HG03342 (cell line): ENCODE results near the gene ZCCHC14.
"Not testable (repeated sequence)": the region's sequence is repeated elsewhere in the genome, so short reads cannot be mapped to it uniquely, and the experiment has no call there.

ENCODE experiments used
- ATAC-seq: cut with Tn5 transposase; IDR thresholded peaks from one replicate; pipeline ENCODE4 v1.9.1; 2021; ENCODE audit warnings: mild to moderate bottlenecking, moderate library complexity; ENCODE audit not compliant: unreplicated experiment

The ZCCHC14 gene

GRCh38 chr16:87389245-87389644 lies 103.6 kb downstream of the ZCCHC14 start:
- no peak for ATAC-seq

- no peak for ATAC-seq
Observed at GRCh38 chr16:87388818-87389134, 104.0 kb downstream of the ZCCHC14 start.

DNA sequence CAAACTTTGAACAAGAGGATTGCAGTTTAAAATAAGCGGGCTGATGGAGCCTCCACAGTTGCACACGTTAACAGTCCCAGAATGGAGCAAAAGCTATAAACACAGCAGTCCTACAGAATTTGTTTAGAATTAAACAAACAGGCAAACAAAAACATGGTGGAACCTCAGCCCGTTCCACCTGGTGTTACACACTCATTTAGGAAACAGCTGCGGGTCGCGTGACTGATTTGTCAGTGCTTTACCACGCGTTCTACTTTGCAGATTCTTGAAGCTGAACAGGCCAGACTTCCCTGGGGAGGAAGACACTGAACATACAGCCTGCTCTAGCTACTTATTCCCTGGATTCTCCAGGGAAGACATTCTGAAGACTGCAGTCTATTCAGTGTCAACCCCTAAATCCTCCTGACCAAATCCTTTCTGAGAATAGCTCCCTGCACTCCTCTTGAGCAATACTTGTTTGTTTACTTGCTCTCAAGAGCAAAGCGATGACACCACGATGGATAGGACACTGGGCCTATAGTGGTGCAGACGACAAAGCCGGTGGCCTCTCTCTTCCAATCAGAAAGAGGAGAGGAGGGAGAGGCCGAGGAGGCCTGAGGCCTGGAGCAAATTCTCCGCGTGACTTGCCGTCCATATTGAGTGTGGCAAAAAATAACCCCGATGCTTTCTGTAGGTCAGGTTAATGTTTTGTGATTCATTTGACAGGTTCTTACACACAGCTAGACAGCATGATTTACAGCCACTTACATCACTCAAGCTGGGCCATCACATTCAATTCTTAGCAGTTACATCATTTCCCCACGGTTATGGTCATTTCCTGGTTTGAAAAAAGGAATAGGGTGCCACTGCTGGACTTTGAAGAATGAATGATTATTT lies 104.6 kb downstream of the ZCCHC14 start:
- peak; percentile 53 for ATAC-seq

GRCh38 chr16:87384875-87385167 lies 108.0 kb downstream of the ZCCHC14 start:
- ATAC-seq, result not testable (repeated sequence)

GRCh38 chr16:87384162-87384874 lies 108.5 kb downstream of the ZCCHC14 start:
- peak; percentile 13 for ATAC-seq

DNA sequence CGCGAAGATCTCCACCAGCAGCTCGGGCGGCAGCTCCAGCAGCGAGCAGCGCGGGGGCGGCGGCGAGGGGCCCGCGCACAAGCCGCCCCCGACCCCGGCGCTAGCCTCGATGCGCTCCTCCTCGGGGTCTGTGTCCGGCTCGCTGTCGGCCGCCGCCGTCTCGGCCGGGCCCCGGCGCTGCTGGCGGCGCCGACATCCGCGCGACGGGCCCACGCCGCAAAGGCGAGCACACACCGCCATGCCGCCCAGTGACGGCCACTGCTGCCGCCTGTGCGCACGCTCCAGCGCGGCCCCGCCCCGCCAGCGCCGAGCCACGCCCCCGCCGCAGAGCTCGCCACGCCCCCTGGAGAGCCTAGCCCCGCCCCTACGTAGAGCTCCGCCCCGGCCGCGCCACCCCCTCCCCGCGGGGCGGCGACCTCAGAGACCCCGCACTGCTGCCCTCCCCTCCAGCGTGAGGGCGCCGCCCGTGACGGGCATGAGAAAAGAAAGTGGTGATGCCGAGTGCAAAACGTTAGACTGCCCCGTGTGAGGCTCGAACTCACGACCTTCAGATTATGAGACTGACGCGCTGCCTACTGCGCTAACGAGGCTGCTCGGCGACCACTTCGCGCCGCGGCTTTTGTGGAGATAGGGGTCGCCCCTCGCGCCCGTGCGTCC lies 109.2 kb downstream of the ZCCHC14 start, which contains the start of gene FBXO31:
Gene FBXO31 (minus strand): TSS at position 272 of the 657 bp plus-strand sequence. CDS start 32 bp downstream, at position 240.
- ATAC-seq, result peak; percentile 34

GRCh38 chr16:87382023-87382785 lies 110.6 kb downstream of the ZCCHC14 start:
- no peak for ATAC-seq

DNA sequence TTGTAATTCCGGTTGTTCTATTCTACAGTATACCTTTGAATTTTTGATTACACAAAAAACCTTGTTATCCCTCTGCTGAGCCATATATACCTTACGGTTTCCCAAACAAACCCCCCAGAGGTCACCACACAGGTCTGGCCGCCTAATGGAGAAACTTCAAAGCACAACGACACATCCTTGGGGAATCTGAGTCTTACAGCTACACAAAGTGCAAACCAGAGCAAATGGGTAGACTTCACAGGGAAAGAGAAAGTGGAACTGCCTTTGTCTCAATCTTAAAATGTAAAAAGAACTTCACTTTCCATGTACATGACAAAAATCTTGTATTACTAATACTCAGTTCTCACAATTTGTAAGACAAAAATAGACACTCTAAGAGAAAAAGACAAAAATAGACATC lies 111.9 kb downstream of the ZCCHC14 start:
- no peak for ATAC-seq

DNA sequence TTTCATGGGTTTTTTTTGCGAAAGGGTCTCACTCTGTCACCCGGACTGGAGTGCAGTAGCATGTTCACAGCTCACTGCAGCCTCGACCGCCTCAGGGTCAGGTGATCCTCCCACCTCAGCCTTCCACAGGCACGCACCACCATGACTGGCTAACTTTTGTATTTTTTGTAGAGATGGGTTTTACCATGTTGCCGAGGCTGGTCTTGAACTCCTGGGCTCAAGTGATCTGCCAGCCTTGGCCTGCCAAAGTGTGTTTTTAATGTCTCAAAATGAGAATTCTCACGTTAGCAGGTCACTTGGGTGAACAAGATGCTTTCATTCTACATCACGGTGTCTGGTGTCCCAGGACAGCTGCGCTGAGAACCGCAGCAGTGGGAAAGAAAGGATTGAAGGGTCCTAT lies 112.4 kb downstream of the ZCCHC14 start:
- no peak for ATAC-seq

DNA sequence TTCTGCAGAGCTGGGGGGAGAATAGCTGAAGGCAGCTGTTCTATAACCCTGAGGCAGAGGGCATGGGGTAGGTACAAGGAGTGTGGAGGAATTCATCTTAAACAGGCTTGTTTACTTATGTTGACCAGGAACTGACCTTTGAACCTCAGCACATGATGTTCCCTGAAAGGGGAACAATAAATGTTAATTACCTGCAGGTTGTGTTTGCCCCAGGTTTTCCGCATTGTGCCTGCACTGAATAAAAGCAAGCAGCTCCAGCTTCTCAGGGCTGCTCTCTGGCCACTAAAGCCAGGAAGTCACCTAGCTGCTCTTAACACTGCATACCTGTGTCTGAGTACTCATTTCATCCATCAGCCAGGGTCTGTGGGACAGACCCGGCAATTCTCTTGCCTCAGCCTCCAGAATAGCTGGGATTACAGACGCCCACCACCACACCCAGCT lies 113.5 kb downstream of the ZCCHC14 start:
- not testable (repeated sequence) for ATAC-seq

DNA sequence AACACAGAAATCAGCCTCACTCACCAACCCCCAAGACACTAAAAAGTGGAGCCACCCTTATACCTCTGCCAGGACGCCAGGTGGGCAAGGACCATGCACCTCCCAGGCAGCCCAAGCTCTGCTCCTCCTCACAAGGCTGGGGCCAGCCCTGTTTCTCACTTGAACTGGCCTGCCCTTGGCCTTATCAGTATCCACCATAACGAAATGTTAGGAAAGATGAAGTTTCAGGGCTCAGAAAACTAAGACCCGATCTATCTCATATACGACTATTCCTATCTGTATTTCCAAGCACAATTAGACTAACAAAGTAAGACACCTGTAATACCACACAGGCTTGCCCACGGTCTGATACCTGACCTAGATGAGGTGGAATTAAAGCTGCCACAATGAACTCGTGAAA lies 116.2 kb downstream of the ZCCHC14 start:
- no peak for ATAC-seq

GRCh38 chr16:87375426-87376135 lies 117.2 kb downstream of the ZCCHC14 start:
- ATAC-seq, result no peak

GRCh38 chr16:87374313-87374712 lies 118.5 kb downstream of the ZCCHC14 start:
- ATAC-seq, result no peak

- no peak for ATAC-seq
Observed at GRCh38 chr16:87372305-87372704, 120.5 kb downstream of the ZCCHC14 start.

GRCh38 chr16:87371261-87371866 lies 121.5 kb downstream of the ZCCHC14 start:
- no peak for ATAC-seq

DNA sequence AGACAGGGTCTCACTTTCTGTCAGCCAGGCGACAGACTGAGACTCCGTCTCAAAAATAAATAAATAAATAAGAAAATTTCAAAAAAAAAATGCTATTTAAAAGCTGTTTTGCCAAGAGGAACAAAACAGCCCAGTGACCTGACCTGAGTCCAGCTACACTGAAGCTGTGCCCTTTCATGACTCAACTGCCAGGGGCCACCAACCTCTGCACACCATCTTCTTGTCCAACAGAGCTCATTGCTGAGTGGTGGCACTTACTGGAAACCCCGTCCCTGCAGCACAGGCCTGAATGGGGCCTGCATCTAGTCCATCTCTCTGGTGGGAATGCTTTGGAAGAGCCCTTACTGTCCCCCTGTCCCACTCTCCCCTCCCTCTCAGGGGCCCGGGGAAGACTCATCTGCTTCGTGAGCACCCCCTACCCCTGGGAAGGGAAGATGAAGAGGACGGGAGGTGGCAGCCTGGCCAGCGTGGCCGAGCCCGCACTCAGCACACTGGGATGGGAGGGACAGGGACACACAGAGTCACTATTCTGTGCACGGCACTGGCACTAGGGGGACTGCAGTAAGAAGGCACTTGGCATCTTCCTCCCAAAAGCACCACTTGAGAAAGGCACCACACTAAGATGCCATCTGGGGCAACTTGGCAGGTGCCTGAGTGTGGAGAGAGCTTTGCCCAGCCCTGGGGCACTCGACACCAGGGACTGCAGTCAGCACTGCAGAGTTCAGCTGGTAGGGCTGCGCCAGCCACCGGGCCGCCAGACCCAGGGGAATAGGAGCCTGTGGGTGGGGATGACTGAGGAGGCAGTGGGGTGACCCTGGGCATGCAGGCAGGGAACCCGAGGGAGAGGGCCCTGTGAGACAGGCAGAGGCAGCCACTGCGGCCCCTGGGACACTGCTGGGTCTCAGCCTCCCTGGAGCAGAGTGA lies 122.8 kb downstream of the ZCCHC14 start:
- ATAC-seq, result no peak

GRCh38 chr16:87369117-87369765 lies 123.6 kb downstream of the ZCCHC14 start:
- ATAC-seq, result no peak

DNA sequence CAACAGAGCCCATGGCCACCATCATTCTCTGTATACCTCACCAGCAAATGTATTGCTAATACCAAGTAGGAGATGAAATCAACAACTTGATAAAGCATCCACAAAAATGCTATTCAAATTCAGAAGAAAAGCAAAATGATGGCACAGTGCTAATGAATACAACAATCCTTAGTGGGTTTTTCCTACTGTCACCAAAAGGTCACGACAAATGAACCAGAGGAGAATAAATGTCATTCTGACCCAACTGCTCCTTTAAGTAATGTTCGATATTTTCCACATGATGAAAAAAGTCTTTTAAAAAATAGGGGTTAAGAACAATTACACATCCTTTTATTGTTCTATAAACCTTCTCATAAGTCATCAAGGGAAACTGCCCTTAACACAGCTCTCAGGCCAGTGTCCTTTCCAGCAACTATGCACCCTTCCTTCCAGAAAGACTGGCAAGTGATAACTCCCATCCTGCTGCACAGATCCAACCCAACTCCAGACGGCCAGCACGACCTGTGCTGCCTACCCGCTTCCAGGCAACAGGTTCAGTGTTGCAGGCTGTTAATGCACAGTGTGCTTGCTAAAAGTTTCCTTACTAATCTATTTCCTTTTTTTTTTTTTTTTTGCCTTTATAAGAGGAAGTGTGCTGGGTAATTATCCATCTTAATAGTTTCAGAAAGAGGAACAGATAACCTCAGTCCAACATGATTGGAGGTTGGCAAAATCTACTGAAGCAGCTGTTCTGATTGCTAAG lies 124.6 kb downstream of the ZCCHC14 start:
- ATAC-seq, result no peak
